HepG2 (cell line): ENCODE results near the gene GAREM1. TPM values are rescaled to one million over a fixed set of nuclear protein-coding genes. Genes with fewer than 3 reads are reported as not detected.

ENCODE experiments used
- ATAC-seq: fragments of 200-7000 bp; cut with Tn5 transposase; 3 replicates; pipeline ENCODE4 v1.9.1; 2020; ENCODE audit warnings: mild to moderate bottlenecking, moderate library complexity
- BruUV-seq: library from RNA; stranded (reverse); fragments of 400-500 nt; replicated peaks from 2 replicates; lab custom pipeline; 2021; lab: Mats Ljungman, UMichigan
- CTCF ChIA-PET: fragments of 300-600 bp; formaldehyde crosslinking; extraction: SDS; loops from one replicate; lab custom pipeline; 2021; ENCODE audit warnings: low total read pairs, inconsistent platforms, low intra/inter-chr PET ratio; lab: Yijun Ruan, JAX
- POLR2A ChIA-PET: fragments of 350-600 bp; sonication (Branson Sonifier 250); formaldehyde crosslinking; loops from one replicate; lab custom pipeline; 2020; ENCODE audit warnings: antibody characterized with exemption, inconsistent platforms; lab: Yijun Ruan, JAX
- DNase-seq: peaks from one replicate; pipeline ENCODE4 v3.0.0-alpha.2; 2015; ENCODE audit warnings: low spot score
- FAIRE-seq: peaks from 3 replicates; lab custom pipeline; 2011; peaks lifted over from hg19 to GRCh38; lab: Jason Lieb, UNC
- H2AFZ ChIP-seq: one replicate; pipeline ENCODE4 v1.6.1; 2011; ENCODE audit warnings: low read length, inconsistent platforms
- H3K27ac ChIP-seq: fragments of 300-600 bp; 3 replicates; pipeline ENCODE4 v1.8.0; 2011; ENCODE audit warnings: mixed run types, mild to moderate bottlenecking, mixed read lengths, low read length, inconsistent platforms; ENCODE audit not compliant: insufficient read depth; ENCODE audit errors: extremely low read length
- H3K27me3 ChIP-seq, 2 experiments: fragments of 200-600 bp in 1 of 2; 2 replicates in 1 of 2; 3 replicates in 1 of 2; pipeline versions ENCODE4 v1.6.0 to v1.8.0; 2011; ENCODE audit warnings: low read length in 2 of 2, mild to moderate bottlenecking in 2 of 2, moderate library complexity in 2 of 2, inconsistent platforms in 1 of 2; ENCODE audit not compliant: insufficient read depth in 2 of 2, control insufficient read depth in 1 of 2
- H3K36me3 ChIP-seq, 2 experiments: fragments of 200-600 bp in 1 of 2; replicated peaks in 1 of 2; 2 replicates in 1 of 2; 3 replicates in 1 of 2; pipeline versions ENCODE4 v1.5.1 to v1.8.0; 2011; ENCODE audit warnings: low read length in 2 of 2, inconsistent platforms in 1 of 2; ENCODE audit not compliant: insufficient read depth in 2 of 2, control insufficient read depth in 1 of 2
- H3K4me1 ChIP-seq: 2 replicates; pipeline ENCODE4 v1.5.1; 2012; ENCODE audit warnings: low read length, inconsistent platforms; ENCODE audit not compliant: insufficient read depth
- H3K4me2 ChIP-seq: 2 replicates; pipeline ENCODE4 v1.6.0; 2011; ENCODE audit warnings: low read depth, low read length, inconsistent platforms
- H3K4me3 ChIP-seq, 3 experiments: fragments of 200-600 bp in 1 of 3; sonication (generic), shearing (Covaris generic) in 1 of 3; replicated peaks in 1 of 3; 2 replicates each; pipeline ENCODE4 v1.5.1; 2011 to 2016; ENCODE audit warnings: low read length in 3 of 3, inconsistent platforms in 2 of 3, low read depth in 2 of 3, mild to moderate bottlenecking in 2 of 3, control low read depth in 1 of 3, mixed read lengths in 1 of 3; ENCODE audit not compliant: insufficient read depth in 1 of 3
- H3K79me2 ChIP-seq: one replicate; pipeline ENCODE4 v1.6.1; 2011; ENCODE audit warnings: low read length, inconsistent platforms; ENCODE audit not compliant: insufficient read depth
- H3K9ac ChIP-seq: 2 replicates; pipeline ENCODE4 v1.6.0; 2011; ENCODE audit warnings: mild to moderate bottlenecking, low read depth, low read length, inconsistent platforms; ENCODE audit not compliant: insufficient read depth
- H3K9me3 ChIP-seq: 2 replicates; pipeline ENCODE4 v1.5.1; 2012; ENCODE audit warnings: mild to moderate bottlenecking, low read length
- H4K20me1 ChIP-seq: 2 replicates; pipeline ENCODE4 v1.6.0; 2011; ENCODE audit warnings: inconsistent platforms, mild to moderate bottlenecking, low read length, moderate library complexity; ENCODE audit not compliant: insufficient read depth
- ARNT2 ChIP-seq: sonication (generic); formaldehyde crosslinking; IDR thresholded peaks from 2 replicates; pipeline ENCODE4 v1.8.0; 2022; ENCODE audit warnings: mild to moderate bottlenecking, low read depth, missing genetic modification reagents, moderate library complexity
- CAMTA2 ChIP-seq: sonication (generic); formaldehyde crosslinking; IDR thresholded peaks from 2 replicates; pipeline ENCODE4 v1.4.0; 2020; ENCODE audit warnings: mild to moderate bottlenecking, missing genetic modification reagents, borderline replicate concordance
- CREB1 ChIP-seq, 2 experiments: fragments of 450-650 bp in 1 of 2; IDR thresholded peaks; 2 replicates each; pipeline ENCODE4 v1.6.1; 2016 to 2017; ENCODE audit warnings: control low read depth in 1 of 2, mild to moderate bottlenecking in 1 of 2, missing compliant biosample characterization in 1 of 2, missing genetic modification characterization in 1 of 2
- FOXA3 ChIP-seq: IDR thresholded peaks from 2 replicates; pipeline ENCODE4 v1.6.1; 2016; ENCODE audit warnings: missing genetic modification reagents, missing compliant biosample characterization
- GTF2F1 ChIP-seq: fragments of 150-350 bp; IDR thresholded peaks from 2 replicates; pipeline ENCODE4 v1.6.1; 2014; ENCODE audit warnings: low read length
- HNF1B ChIP-seq: sonication (generic); formaldehyde crosslinking; IDR thresholded peaks from 2 replicates; pipeline ENCODE4 v1.5.1; 2020; ENCODE audit warnings: mild to moderate bottlenecking, moderate library complexity, missing genetic modification reagents
- HOMEZ ChIP-seq: IDR thresholded peaks from 2 replicates; pipeline ENCODE4 v1.6.1; 2016; ENCODE audit warnings: low read depth
- KLF9 ChIP-seq: IDR thresholded peaks from 2 replicates; pipeline ENCODE4 v1.6.1; 2016; ENCODE audit warnings: low read depth
- MYNN ChIP-seq: sonication (generic); formaldehyde crosslinking; IDR thresholded peaks from 2 replicates; pipeline ENCODE4 v1.4.0; 2020; ENCODE audit warnings: mild to moderate bottlenecking, low read depth, missing genetic modification reagents
- NCOA5 ChIP-seq: sonication (generic); formaldehyde crosslinking; IDR thresholded peaks from 2 replicates; pipeline ENCODE4 v1.4.0; 2020; ENCODE audit warnings: missing genetic modification reagents
- POLR2A ChIP-seq, 2 experiments: IDR thresholded peaks; 2 replicates each; pipeline ENCODE4 v1.6.1; 2011; ENCODE audit warnings: low read depth in 2 of 2, low read length in 2 of 2, mild to moderate bottlenecking in 1 of 2, moderate library complexity in 1 of 2; ENCODE audit not compliant: insufficient read depth in 1 of 2
- SAP130 ChIP-seq: IDR thresholded peaks from 2 replicates; pipeline ENCODE4 v1.6.1; 2016; ENCODE audit warnings: low read depth
- SP2 ChIP-seq: sonication (generic); formaldehyde crosslinking; IDR thresholded peaks from 2 replicates; pipeline ENCODE4 v1.5.1; 2020; ENCODE audit warnings: mild to moderate bottlenecking, missing genetic modification reagents
- WGBS: methylation state at CpG from one replicate; pipeline ENCODE4 v1.1.6; 2017; ENCODE audit warnings: low lambda C conversion rate; 5-methylcytosine and 5-hydroxymethylcytosine counted together
- in situ Hi-C: cut with HindIII; loops from 2 replicates; pipeline ENCODE4 v1.10.0; 2017; ENCODE audit warnings: low pct_unique_long_range_greater_than_20kb; ENCODE audit not compliant: extremely low pct_ligation_motif_present
- intact Hi-C: fragments of 100-400 bp; cut with micrococcal nuclease; formaldehyde crosslinking; loops from one replicate; pipeline ENCODE4 v1.10.0; 2022; ENCODE audit not compliant: unreplicated experiment
- polyA plus RNA-seq, 8 experiments: library from polyadenylated mRNA; depleted of rRNA in 3 of 8; stranded (reverse) in 7 of 8; unstranded in 1 of 8; fragments of >200 nt; fragmentation: Illumina TruSeq in 4 of 8; extraction: Trizol in 4 of 8; gene quantifications; 2 replicates each; pipeline versions ENCODE4 v1.2.1 to v1.2.3, GENCODE V29; 2011 to 2016; ENCODE audit warnings: low read depth in 4 of 8, missing spikeins in 1 of 8, mixed read lengths in 1 of 8; ENCODE audit not compliant: insufficient read depth in 1 of 8
- total RNA-seq, 5 experiments: library from RNA; depleted of rRNA; stranded (reverse); fragments of >200 nt; fragmentation: Illumina TruSeq; extraction: Trizol; gene quantifications; 2 replicates each; pipeline ENCODE4 v1.2.3, GENCODE V29; 2016; ENCODE audit warnings: low read depth in 1 of 5
- TF ChIP-seq, protein P1 (sequence below): sonication (generic); formaldehyde crosslinking; IDR thresholded peaks from 2 replicates; pipeline ENCODE4 v1.5.1; 2020; ENCODE audit warnings: missing genetic modification reagents, mild to moderate bottlenecking, borderline replicate concordance
- TF ChIP-seq, protein P2 (sequence below): sonication (generic); formaldehyde crosslinking; IDR thresholded peaks from 2 replicates; pipeline ENCODE4 v1.8.0; 2022; ENCODE audit warnings: missing genetic modification reagents, low read depth, mild to moderate bottlenecking, borderline replicate concordance
- TF ChIP-seq, protein P3 (sequence below): sonication (generic); formaldehyde crosslinking; IDR thresholded peaks from 2 replicates; pipeline ENCODE4 v1.4.0; 2020; ENCODE audit warnings: missing genetic modification reagents

Gene GAREM1
- total and polyA plus RNA-seq, 2 of the 13 experiments (the other 11 are each of a cell fraction or from before 2014, with no cell fraction given), result 2.5 to 2.9 TPM

DNA sequence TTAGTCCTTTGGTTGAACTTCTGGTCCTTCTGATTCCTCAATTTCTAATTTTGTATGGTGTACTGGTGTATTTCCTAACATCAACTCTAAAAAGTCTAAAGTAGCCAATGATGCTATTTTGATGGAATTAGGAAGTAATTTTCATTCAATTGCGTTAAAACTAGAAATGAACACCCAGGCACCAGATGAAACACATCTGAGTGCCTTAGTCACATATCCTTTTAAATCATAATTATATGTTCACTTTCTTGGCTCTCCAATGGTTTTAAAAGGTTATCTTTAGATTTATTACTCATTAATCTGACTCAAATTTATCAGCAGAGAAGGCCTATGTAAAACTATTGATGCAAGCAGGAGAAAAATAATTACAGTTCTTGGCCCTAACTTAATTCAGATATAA lies 119.7 kb downstream of the GAREM1 start (continued):
- TF ChIP-seq, protein P1, sequence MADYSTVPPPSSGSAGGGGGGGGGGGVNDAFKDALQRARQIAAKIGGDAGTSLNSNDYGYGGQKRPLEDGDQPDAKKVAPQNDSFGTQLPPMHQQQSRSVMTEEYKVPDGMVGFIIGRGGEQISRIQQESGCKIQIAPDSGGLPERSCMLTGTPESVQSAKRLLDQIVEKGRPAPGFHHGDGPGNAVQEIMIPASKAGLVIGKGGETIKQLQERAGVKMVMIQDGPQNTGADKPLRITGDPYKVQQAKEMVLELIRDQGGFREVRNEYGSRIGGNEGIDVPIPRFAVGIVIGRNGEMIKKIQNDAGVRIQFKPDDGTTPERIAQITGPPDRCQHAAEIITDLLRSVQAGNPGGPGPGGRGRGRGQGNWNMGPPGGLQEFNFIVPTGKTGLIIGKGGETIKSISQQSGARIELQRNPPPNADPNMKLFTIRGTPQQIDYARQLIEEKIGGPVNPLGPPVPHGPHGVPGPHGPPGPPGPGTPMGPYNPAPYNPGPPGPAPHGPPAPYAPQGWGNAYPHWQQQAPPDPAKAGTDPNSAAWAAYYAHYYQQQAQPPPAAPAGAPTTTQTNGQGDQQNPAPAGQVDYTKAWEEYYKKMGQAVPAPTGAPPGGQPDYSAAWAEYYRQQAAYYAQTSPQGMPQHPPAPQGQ (CRISPR knock-in tag), result no peak
- no peak for TF ChIP-seq POLR2A (IDR thresholded peaks at IDR 0.05; ENCODE audit: insufficient read depth in 1 of 2, low read depth in 2 of 2, low read length in 2 of 2)
- no peak for TF ChIP-seq SP2
- no peak for TF ChIP-seq ARNT2 (CRISPR knock-in tag)
- TF ChIP-seq, protein P2, sequence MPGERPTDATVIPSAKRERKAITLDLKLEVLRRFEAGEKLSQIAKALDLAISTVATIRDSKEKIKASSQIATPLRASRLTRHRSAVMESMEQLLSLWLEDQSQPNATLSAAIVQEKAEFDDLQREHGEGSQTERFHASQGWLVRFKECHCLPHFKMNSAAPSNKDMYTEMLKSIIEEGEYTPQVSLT (CRISPR knock-in tag), result no peak
- TF ChIP-seq CAMTA2, result no peak

DNA sequence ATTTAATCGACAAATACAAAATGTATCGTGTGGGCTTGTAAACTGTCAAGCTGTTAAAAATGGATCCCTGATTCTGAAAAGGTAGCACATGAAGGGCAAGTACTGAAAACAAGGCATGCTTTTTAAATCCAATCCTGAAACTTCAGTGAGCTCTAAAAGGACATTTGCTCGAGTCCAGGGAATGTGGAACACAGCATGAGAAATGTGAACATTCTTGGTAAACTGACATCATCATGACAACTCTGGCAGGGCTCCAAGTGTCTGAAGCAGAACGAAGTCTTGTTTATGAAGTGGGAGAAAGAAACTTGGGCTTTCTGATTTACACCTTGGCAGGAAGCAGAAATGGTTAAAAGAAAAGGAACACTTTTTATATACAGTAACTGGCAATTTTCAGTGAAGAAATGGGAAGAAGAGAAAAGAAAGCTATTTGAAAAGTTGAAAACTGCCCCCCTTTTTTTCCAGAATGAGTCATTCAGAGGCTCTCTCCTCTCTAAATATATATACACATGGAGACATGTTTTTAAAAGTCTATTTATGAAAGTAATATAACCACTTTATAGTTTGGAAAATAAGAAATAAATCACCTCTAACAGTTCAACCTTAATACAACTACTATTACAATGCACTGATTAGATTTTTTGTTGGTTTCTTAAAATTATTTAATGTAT lies 120.8 kb downstream of the GAREM1 start:
- Histone ChIP-seq H2AFZ (no peak overlapping the region), H3K9ac (peak overlapping the region; percentile 1; the same call in 1 of the 2 replicates), H3K9me3 (no peaks in the 10 kb centered on the region), H3K27me3 (no peaks in the 10 kb centered on the region), H3K4me1 (peaks cover 28% of the 10 kb centered on the region), H3K79me2 (no peaks in the 10 kb centered on the region), H4K20me1 (no peaks in the 10 kb centered on the region), H3K27ac (peak overlapping the region; percentile 39), H3K36me3 (no peaks in the 10 kb centered on the region), H3K4me2 (peak overlapping the region; percentile 48; the same call in 1 of the 2 replicates), H3K4me3 (no peak overlapping the region)
- DNase-seq (peak; percentile 82), FAIRE-seq (peak; percentile 30), ATAC-seq (no peak)
- intact Hi-C loops (loop anchor here (2.0 kb wide), 1 partner anchor 23 kb away; no protein-coding TSS in a partner anchor), in situ Hi-C loops (no loop called here)
- 45% methylated on average over 4 of the region's 4 CpGs for WGBS
- POLR2A ChIA-PET, result interaction anchor here (1.6 kb wide), 1 partner anchor 23 kb away, joined by 7 read pairs; no protein-coding TSS in a partner anchor
- CTCF ChIA-PET, result no interaction called here
- no TSS peak for BruUV-seq
- peak; percentile 32; the same call in 1 of the 2 replicates for TF ChIP-seq SAP130 (CRISPR knock-in tag)
- peak; percentile 79; the same call in 1 of the 2 replicates for TF ChIP-seq HOMEZ (CRISPR knock-in tag)
- no peak for TF ChIP-seq CREB1 (IDR thresholded peaks at IDR 0.05)
- TF ChIP-seq CREB1 (CRISPR knock-in tag; IDR thresholded peaks at IDR 0.05), result peak; percentile 38; the same call in 1 of the 2 replicates
- no peak for TF ChIP-seq KLF9
- no peak for TF ChIP-seq MYNN
- TF ChIP-seq, protein P3, sequence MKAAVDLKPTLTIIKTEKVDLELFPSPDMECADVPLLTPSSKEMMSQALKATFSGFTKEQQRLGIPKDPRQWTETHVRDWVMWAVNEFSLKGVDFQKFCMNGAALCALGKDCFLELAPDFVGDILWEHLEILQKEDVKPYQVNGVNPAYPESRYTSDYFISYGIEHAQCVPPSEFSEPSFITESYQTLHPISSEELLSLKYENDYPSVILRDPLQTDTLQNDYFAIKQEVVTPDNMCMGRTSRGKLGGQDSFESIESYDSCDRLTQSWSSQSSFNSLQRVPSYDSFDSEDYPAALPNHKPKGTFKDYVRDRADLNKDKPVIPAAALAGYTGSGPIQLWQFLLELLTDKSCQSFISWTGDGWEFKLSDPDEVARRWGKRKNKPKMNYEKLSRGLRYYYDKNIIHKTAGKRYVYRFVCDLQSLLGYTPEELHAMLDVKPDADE (CRISPR knock-in tag), result no peak
- TF ChIP-seq GTF2F1, result no peak
- TF ChIP-seq FOXA3 (CRISPR knock-in tag), result 0 out of 2 replicates have a peak, but pooled peaks have one; percentile 42
- TF ChIP-seq NCOA5 (CRISPR knock-in tag), result no peak
- TF ChIP-seq HNF1B (CRISPR knock-in tag), result no peak
